Liver (tissue), 9 donors: ENCODE results near the gene ITPRID2. TPM values are rescaled to one million over a fixed set of nuclear protein-coding genes. Genes with fewer than 3 reads are reported as not detected.
A peak's percentile ranks its signal among the peaks of the same experiment; 100 is the strongest.

Source experiments
- DNase-seq: peaks from one replicate; pipeline ENCODE4 v3.0.0-alpha.2; 2017; ENCODE audit warnings: low spot score
- H3K27ac ChIP-seq, 2 donors: one replicate each; pipeline ENCODE4 v1.7.0; 2013; ENCODE audit warnings: inconsistent platforms in 2 of 2, low read length in 2 of 2, control low read depth in 1 of 2, low read depth in 1 of 2, mild to moderate bottlenecking in 1 of 2
- H3K27me3 ChIP-seq, 4 donors: one replicate each; pipeline versions ENCODE4 v1.6.1 to v1.7.0; 2013; ENCODE audit warnings: low read length in 3 of 4, inconsistent platforms in 1 of 4, mild to moderate bottlenecking in 1 of 4, moderate library complexity in 1 of 4; ENCODE audit not compliant: control insufficient read depth in 4 of 4, insufficient read depth in 4 of 4
- H3K36me3 ChIP-seq, 4 donors: one replicate each; pipeline versions ENCODE4 v1.6.1 to v1.7.0; 2013; ENCODE audit warnings: low read length in 3 of 4, mild to moderate bottlenecking in 3 of 4, low read depth in 1 of 4, moderate library complexity in 1 of 4; ENCODE audit not compliant: control insufficient read depth in 4 of 4, insufficient read depth in 3 of 4
- H3K4me1 ChIP-seq, 4 donors: one replicate each; pipeline versions ENCODE4 v1.6.1 to v1.7.0; 2013; ENCODE audit warnings: low read length in 3 of 4, mild to moderate bottlenecking in 3 of 4, moderate library complexity in 1 of 4; ENCODE audit not compliant: control insufficient read depth in 4 of 4, insufficient read depth in 4 of 4
- H3K4me3 ChIP-seq, 3 donors: one replicate each; pipeline versions ENCODE4 v1.6.1 to v1.7.0; 2013; ENCODE audit warnings: low read length in 3 of 3, control low read depth in 1 of 3, low read depth in 1 of 3, mild to moderate bottlenecking in 1 of 3
- H3K9ac ChIP-seq, 2 donors: one replicate each; pipeline ENCODE4 v1.7.0; 2013; ENCODE audit warnings: low read length in 2 of 2, mild to moderate bottlenecking in 2 of 2, moderate library complexity in 2 of 2, control low read depth in 1 of 2, low read depth in 1 of 2
- H3K9me3 ChIP-seq, 4 donors: one replicate each; pipeline versions ENCODE4 v1.6.1 to v1.7.0; 2013; ENCODE audit warnings: low read length in 3 of 4; ENCODE audit not compliant: control insufficient read depth in 4 of 4
- ATF3 ChIP-seq: IDR thresholded peaks from 2 replicates; pipeline ENCODE4 v1.6.1; 2016; ENCODE audit warnings: antibody characterized with exemption
- FOXA1 ChIP-seq: IDR thresholded peaks from 2 replicates; pipeline ENCODE4 v1.6.1; 2016; ENCODE audit warnings: antibody characterized with exemption
- FOXA2 ChIP-seq: IDR thresholded peaks from 2 replicates; pipeline ENCODE4 v1.6.1; 2016; ENCODE audit warnings: antibody characterized with exemption
- GABPA ChIP-seq, 2 donors: IDR thresholded peaks in 1 of 2; conservative IDR thresholded peaks in 1 of 2; 2 replicates each; pipeline ENCODE4 v1.6.1; 2016; ENCODE audit warnings: antibody characterized with exemption in 2 of 2, mild to moderate bottlenecking in 1 of 2, moderate library complexity in 1 of 2
- HNF4A ChIP-seq, 2 donors: conservative IDR thresholded peaks; 2 replicates each; pipeline ENCODE4 v1.6.1; 2016; ENCODE audit warnings: antibody characterized with exemption in 2 of 2, mild to moderate bottlenecking in 2 of 2
- JUND ChIP-seq, 2 donors: IDR thresholded peaks; 2 replicates each; pipeline ENCODE4 v1.6.1; 2016; ENCODE audit warnings: antibody characterized with exemption in 2 of 2
- NR2F2 ChIP-seq: IDR thresholded peaks from 2 replicates; pipeline ENCODE4 v1.6.1; 2016; ENCODE audit warnings: antibody characterized with exemption
- RAD21 ChIP-seq, 2 donors: IDR thresholded peaks; 2 replicates each; pipeline ENCODE4 v1.6.1; 2016; ENCODE audit warnings: antibody characterized with exemption in 2 of 2, mild to moderate bottlenecking in 2 of 2
- REST ChIP-seq: IDR thresholded peaks from 2 replicates; pipeline ENCODE4 v1.6.1; 2016; ENCODE audit warnings: antibody characterized with exemption, mild to moderate bottlenecking
- RXRA ChIP-seq, 2 donors: IDR thresholded peaks; 2 replicates each; pipeline ENCODE4 v1.6.1; 2017 to 2018; ENCODE audit warnings: antibody characterized with exemption in 2 of 2, mild to moderate bottlenecking in 1 of 2
- SP1 ChIP-seq: IDR thresholded peaks from 2 replicates; pipeline ENCODE4 v1.6.1; 2018; ENCODE audit warnings: antibody characterized with exemption, mild to moderate bottlenecking
- TAF1 ChIP-seq: conservative IDR thresholded peaks from 2 replicates; pipeline ENCODE4 v1.6.1; 2016; ENCODE audit warnings: antibody characterized with exemption, mild to moderate bottlenecking
- YY1 ChIP-seq: IDR thresholded peaks from 2 replicates; pipeline ENCODE4 v1.6.1; 2016; ENCODE audit warnings: antibody characterized with exemption, mild to moderate bottlenecking
- ZBTB33 ChIP-seq: IDR thresholded peaks from 2 replicates; pipeline ENCODE4 v1.6.1; 2016; ENCODE audit warnings: antibody characterized with exemption
- WGBS: extraction: QIAGEN DNeasy Blood & Tissue Kit; methylation state at CpG from one replicate; pipeline ENCODE4 v1.1.7; 2013; 5-methylcytosine and 5-hydroxymethylcytosine counted together
- polyA plus RNA-seq, 2 donors: library from polyadenylated mRNA; stranded (reverse) in 1 of 2; unstranded in 1 of 2; fragments of 200-250 nt in 1 of 2; fragments of >200 nt in 1 of 2; fragmentation: Nextera tagmentation in 1 of 2; extraction: Ambion mirVana in 1 of 2; gene quantifications; one replicate each; pipeline versions ENCODE4 v1.2.1 to v1.2.3, GENCODE V29; 2013 to 2015
- total RNA-seq, 2 donors: library from RNA; depleted of rRNA; stranded (reverse); fragments of >200 nt; gene quantifications; one replicate each; pipeline ENCODE4 v1.2.3, GENCODE V29; 2014
- TF ChIP-seq, protein P1 (sequence below): fragments of 150-350 bp; IDR thresholded peaks from 2 replicates; pipeline ENCODE4 v1.5.1; 2017; ENCODE audit warnings: improper control_type of control experiment, low read depth, low read length; ENCODE audit not compliant: missing input control
- donor health status: healthy.
- donor health status: healthy.
- donor health status: healthy.
- donor health status: healthy.
- donor health status: healthy.

ITPRID2 gene
- total and polyA plus RNA-seq, 4 donors, result 31.2 to 145 (median 55.1) TPM

DNA sequence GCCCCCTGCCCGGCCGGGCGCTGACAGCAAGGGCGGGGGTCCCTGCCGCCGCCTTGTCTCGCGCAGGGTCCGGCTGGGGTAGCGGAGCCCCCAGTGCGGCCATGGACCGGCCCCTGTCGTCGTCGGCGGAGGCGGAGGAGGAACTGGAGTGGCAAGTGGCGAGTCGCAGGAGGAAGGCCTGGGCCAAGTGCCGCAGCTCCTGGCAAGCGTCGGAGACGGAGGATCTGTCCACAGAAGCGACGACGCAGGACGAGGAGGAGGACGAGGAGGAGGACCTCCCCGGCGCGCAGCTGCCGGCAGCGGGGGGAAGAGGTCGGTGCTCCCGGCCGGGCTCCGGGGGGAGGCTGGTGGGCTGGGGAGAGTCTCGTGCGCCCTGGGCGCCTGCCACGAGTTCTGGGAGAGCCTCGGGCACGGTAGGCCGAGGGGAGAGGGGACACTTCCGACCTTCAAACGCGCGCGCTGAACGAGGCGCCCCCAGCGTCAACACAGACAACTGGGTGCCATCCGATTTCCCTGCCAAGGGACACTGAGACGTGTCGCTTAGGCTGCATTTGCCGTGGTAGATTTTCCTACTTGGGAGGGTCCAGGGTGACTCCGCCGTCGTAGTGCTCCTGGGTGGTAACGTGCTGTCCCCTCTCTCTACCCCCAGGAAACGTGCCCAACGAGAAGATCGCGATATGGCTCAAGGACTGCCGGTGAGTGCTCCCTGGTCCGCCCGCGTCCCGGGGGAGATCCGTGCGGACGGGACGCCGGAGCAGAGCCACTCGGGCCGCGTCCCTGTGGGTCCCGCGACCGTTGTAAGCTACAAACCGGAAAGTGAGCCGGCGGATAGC is 652 bp downstream of the ITPRID2 start:
- Histone ChIP-seq H3K27me3 (no peaks in the 10 kb centered on the region), H3K9ac (peak overlapping the region; percentile 91 to 100), H3K36me3 (peaks cover 0 to 1% (median 0%) of the 10 kb centered on the region in 4 donors), H3K4me1 (peaks cover 6 to 43% (median 29%) of the 10 kb centered on the region in 4 donors), H3K9me3 (no peaks in the 10 kb centered on the region), H3K4me3 (peak overlapping the region; percentile 81 to 97 (median 97)), H3K27ac (peak overlapping the region; percentile 98)
- under 1% methylated on average over 83 of the region's 83 CpGs for WGBS
- TF ChIP-seq RAD21 (IDR thresholded peaks at IDR 0.05) (peak in 1 of 2 donors; percentile 20), SP1 (no peak), YY1 (peak; percentile 69)
- DNase-seq, result peak; percentile 71

GRCh38 chr2:181892799-181893435 is 1.4 kb downstream of the ITPRID2 start:
- Histone ChIP-seq H3K9ac (peak overlapping the region; percentile 91 to 100), H3K4me1 (peaks cover 6 to 49% (median 31%) of the 10 kb centered on the region in 4 donors), H3K27ac (peak overlapping the region; percentile 98), H3K36me3 (peaks cover 0 to 1% (median 0%) of the 10 kb centered on the region in 4 donors), H3K27me3 (no peaks in the 10 kb centered on the region), H3K4me3 (peak overlapping the region; percentile 81 to 97 (median 97)), H3K9me3 (no peaks in the 10 kb centered on the region)
- no peak for DNase-seq
- WGBS, result 4% methylated on average over 10 of the region's 10 CpGs
- TF ChIP-seq NR2F2 (no peak), FOXA2 (no peak), RXRA (IDR thresholded peaks at IDR 0.05) (no peak), SP1 (peak; percentile 8), GABPA (IDR thresholded peaks at IDR 0.05 in 1 of 2, conservative IDR thresholded peaks at IDR 0.05 in 1 of 2) (no peak), HNF4A (conservative IDR thresholded peaks at IDR 0.05) (no peak), REST (no peak), YY1 (peak; percentile 14), ATF3 (no peak), FOXA1 (no peak), TAF1 (peak; percentile 84), JUND (IDR thresholded peaks at IDR 0.05) (peak in 1 of 2 donors; percentile 38), ZBTB33 (no peak)
- TF ChIP-seq, protein P1, sequence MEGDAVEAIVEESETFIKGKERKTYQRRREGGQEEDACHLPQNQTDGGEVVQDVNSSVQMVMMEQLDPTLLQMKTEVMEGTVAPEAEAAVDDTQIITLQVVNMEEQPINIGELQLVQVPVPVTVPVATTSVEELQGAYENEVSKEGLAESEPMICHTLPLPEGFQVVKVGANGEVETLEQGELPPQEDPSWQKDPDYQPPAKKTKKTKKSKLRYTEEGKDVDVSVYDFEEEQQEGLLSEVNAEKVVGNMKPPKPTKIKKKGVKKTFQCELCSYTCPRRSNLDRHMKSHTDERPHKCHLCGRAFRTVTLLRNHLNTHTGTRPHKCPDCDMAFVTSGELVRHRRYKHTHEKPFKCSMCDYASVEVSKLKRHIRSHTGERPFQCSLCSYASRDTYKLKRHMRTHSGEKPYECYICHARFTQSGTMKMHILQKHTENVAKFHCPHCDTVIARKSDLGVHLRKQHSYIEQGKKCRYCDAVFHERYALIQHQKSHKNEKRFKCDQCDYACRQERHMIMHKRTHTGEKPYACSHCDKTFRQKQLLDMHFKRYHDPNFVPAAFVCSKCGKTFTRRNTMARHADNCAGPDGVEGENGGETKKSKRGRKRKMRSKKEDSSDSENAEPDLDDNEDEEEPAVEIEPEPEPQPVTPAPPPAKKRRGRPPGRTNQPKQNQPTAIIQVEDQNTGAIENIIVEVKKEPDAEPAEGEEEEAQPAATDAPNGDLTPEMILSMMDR, result no peak
